22Rv1 (cell line): ENCODE measurements around the gene LOXL3.

Experiments
- H3K27ac ChIP-seq: fragments of 450-650 bp; 2 replicates; pipeline ENCODE4 v1.5.1; 2017
- ZFX ChIP-seq: fragments of 450-650 bp; IDR thresholded peaks from 2 replicates; pipeline ENCODE4 v1.6.1; 2017; ENCODE audit warnings: antibody characterized with exemption, borderline replicate concordance
- TF ChIP-seq, protein P1 (sequence below): fragments of 450-650 bp; IDR thresholded peaks from 2 replicates; pipeline ENCODE4 v1.5.1; 2017; ENCODE audit warnings: mild to moderate bottlenecking

The LOXL3 gene

DNA sequence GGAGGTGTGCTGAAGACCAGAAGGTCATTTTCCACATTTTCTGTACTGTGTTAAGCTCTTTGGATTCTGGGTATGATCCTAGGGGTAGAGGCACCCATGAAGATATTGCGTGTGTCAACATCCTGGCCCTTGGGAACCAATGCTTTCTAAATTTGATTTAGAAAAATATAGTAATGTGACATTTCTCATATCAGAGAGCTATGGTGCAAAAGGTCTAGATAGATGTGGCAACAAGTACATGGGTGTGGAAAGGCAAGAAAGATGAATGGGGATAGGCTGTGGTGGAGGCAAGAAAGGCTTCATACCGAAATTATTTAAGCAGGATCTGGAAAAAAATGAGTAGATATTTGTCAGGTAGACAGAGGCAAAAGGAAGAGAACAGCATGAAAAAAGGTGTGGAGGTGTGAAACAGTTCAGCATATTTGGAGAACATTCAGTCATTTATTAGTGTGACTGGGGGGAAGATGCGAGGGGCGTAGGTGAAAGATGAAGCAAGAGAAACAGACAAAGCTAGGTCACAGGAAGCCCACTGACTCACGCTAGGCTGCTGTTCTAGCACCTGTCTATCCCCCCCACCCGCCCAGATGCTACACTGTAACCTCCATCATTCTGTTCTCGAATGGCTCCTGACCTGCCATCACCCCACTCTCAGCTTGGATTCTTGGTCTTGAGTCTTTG, 12.5 kb upstream of the LOXL3 start:
- H3K27ac ChIP-seq: no peak overlapping the region
- no peak for TF ChIP-seq ZFX
- TF ChIP-seq, protein P1, sequence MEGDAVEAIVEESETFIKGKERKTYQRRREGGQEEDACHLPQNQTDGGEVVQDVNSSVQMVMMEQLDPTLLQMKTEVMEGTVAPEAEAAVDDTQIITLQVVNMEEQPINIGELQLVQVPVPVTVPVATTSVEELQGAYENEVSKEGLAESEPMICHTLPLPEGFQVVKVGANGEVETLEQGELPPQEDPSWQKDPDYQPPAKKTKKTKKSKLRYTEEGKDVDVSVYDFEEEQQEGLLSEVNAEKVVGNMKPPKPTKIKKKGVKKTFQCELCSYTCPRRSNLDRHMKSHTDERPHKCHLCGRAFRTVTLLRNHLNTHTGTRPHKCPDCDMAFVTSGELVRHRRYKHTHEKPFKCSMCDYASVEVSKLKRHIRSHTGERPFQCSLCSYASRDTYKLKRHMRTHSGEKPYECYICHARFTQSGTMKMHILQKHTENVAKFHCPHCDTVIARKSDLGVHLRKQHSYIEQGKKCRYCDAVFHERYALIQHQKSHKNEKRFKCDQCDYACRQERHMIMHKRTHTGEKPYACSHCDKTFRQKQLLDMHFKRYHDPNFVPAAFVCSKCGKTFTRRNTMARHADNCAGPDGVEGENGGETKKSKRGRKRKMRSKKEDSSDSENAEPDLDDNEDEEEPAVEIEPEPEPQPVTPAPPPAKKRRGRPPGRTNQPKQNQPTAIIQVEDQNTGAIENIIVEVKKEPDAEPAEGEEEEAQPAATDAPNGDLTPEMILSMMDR: no peak

DNA sequence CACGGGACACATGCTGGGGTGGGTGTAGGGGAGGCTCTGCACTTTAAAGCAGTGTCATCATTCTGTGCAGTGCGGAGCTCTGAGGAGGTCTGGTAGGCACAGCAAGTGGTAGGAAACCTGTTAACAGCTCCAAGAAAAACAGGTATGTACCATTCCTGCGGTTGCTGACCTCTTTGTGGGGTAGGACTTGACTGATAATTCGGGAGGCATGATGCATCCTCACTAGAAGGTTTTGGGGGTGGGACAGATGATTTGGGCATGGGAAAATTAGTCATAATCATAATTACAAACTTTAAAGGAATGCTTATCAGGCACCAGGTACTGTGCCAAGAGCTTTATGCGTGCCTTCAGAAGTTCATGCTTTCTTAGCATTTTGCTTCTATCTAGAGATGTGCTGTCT, 10.5 kb upstream of the LOXL3 start:
- no peak for TF ChIP-seq ZFX
- TF ChIP-seq, protein P1: no peak
- H3K27ac ChIP-seq: no peak overlapping the region

- H3K27ac ChIP-seq: no peak overlapping the region
- TF ChIP-seq ZFX: no peak
- TF ChIP-seq, protein P1: no peak
Measured at GRCh38 chr2:74562126-74562775, 8.5 kb upstream of the LOXL3 start.

DNA sequence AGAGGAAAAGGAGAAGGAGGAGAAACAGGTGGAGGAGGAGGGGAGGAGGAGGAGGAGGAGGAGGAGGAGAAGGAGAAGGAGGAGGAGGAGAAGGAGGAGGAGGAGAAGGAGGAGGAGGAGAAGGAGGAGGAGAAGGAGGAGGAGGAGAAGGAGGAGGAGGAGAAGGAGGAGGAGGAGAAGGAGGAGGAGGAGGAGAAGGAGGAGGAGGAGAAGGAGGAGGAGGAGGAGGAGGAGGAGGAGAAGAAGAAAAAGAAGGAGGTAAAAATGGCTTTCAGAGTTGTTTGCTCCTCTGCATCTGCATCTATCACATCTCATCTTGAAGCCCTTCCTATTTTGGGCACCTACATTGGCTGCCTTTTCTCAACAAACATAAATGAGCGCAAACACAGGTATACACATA, 7.3 kb upstream of the LOXL3 start:
- peak overlapping the region; percentile 67 for H3K27ac ChIP-seq

DNA sequence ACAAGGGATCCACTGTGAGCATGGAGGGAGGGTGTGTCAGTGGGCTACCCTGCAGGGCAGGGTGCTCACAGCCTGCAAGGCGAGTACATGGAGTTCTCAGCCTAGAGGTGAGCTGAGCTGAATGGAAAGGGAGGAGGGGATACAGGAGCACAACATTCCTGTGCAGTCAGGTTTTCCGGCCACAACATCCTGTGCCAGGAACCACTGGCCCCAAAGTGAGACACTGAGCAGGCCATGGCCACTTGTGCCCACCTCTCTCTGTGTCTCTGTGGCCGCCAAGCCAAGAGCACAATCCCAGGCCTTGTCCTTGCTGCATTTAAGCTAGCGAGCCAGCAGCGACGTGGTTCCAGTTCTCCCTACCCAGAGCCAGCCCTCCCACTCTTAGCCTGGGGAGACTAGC, 6.8 kb upstream of the LOXL3 start:
- H3K27ac ChIP-seq: peak overlapping the region; percentile 67
- TF ChIP-seq, protein P1: no peak
- TF ChIP-seq ZFX: no peak

- no peak for TF ChIP-seq ZFX
- TF ChIP-seq, protein P1: no peak
- H3K27ac ChIP-seq: peak overlapping the region; percentile 67
Measured at GRCh38 chr2:74559912-74560311, 6.2 kb upstream of the LOXL3 start.

DNA sequence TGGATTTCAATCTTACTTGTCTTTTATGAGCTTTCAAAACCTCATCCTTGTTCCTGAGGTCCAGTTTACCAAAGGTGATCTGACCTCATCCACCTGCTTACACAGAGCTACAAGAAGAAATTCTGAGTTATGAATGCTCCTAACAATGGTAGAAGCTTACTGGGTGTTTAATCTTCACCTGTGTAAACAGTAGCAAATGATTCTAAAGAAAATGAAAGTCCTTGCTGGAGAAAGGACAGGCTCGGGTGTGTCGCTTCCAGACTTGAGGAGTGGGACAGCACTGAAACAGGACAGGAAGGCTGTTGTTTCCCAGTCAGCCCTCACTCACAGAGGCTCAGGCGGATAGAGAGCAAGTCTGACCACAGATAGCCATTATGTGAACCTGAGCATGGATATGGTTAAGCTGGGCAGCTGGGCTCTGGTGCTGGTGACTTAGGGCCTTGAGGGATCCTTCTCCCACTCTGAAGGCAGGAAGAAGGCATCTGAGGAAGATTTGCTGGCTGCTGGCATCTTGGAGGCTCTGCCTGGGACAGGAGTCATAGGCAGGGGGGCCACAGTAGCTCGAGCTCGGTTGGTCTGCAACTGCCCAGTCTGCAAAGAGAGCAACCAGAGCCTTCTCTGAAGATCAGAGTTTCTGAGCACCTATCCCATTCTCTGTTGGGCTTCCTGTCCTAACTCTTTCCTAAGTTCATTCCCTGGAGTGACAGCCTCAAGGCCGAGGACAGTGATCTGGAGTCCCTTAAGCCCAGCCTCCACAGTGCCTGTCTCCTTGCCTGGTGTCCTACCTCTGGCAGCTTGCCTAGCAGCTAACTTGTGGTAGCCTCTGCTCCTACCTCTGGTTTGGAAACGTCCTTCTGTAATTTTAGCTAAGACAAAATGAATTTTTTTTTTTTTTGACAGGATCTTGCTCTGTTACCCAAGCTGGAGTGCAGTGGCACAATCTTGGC, 4.8 kb upstream of the LOXL3 start:
- peak overlapping the region; percentile 67 for H3K27ac ChIP-seq
- no peak for TF ChIP-seq ZFX
- TF ChIP-seq, protein P1: no peak
